GM21390 (cell line): ENCODE data around the gene CPAMD8.
"Not testable (repeated sequence)": the region's sequence is repeated elsewhere in the genome, so short reads cannot be mapped to it uniquely, and the experiment has no call there.

ENCODE experiments used
- ATAC-seq: cut with Tn5 transposase; IDR thresholded peaks from one replicate; pipeline ENCODE4 v1.9.1; 2021; ENCODE audit not compliant: unreplicated experiment

The CPAMD8 gene

GRCh38 chr19:17004386-17004785 lies 22.2 kb downstream of the CPAMD8 start:
- no peak for ATAC-seq

DNA sequence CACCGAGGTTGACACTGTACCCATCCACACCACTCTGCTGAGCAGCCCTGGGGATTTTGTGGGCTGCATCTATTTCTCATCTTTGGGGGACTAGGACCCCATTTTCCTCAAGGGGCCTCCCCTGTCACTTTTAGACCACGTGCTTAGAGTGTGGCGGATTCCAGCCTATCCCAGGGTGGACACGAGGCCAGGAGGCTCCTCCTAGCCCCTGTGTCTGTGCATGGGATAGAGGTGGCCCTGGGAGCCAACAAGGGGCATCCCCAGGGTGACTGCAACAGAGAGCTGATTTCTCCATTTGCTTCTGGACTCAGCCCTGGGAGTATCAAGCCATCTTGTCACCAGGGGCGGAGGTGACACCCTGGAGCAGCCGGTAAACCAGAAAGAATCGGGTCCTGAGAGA lies 24.2 kb downstream of the CPAMD8 start:
- ATAC-seq = no peak

- no peak for ATAC-seq
These were observed 24.9 kb downstream of the CPAMD8 start for GRCh38 chr19:17001603-17002183.

- ATAC-seq = no peak
These were observed 27.9 kb downstream of the CPAMD8 start for GRCh38 chr19:16998635-16999194.

DNA sequence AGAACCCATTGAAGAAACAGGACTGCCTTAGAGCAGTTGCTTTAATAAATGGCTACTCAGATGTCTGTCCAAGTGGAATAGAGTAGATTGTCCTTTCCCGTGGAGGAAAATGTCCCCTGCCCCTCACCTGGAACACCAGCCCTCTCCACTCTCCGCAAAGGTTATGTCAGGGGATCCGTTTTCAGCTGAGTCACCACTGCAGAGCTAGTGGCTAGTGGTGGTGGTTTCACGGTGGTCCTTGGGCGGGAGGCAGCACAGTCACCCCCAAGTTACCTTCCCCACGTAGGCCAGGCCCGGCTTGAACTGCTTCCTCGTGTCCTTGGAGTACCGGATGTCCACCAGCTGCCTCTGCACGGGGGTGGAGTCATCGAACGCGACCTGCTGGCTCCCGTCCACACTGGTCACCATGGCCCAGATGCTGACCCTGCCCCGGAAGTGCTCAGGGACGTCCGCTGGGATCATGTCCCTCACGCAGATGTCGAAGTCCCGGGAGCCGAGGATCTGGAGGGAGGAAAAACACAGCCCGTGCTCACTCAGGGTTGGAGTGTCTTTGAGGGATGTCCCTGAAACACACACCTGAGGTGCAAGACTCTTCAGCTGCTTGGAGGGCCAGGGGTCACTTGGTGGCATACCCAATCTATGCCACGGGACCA lies 29.6 kb downstream of the CPAMD8 start:
- not testable (repeated sequence) for ATAC-seq

DNA sequence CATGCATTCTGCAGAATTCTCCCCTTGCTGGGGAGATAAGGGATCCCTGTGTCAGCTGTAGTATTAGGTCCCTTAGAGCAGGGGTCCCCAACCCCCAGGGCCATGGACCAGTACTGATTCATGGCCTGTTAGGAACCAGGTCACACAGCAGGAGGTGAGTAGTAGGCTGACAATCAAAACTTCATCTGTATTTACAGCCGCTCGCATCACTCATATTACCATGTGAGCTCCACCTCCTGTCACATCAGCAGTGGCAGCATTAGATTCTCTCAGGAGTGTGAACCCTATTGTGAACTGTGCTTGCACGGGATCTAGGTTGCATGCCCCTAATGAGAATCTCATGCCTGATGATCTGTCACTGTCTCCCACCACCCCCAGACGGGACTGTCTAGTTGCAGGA lies 37.9 kb downstream of the CPAMD8 start:
- ATAC-seq = no peak

GRCh38 chr19:16985403-16985802 lies 41.2 kb downstream of the CPAMD8 start:
- no peak for ATAC-seq

DNA sequence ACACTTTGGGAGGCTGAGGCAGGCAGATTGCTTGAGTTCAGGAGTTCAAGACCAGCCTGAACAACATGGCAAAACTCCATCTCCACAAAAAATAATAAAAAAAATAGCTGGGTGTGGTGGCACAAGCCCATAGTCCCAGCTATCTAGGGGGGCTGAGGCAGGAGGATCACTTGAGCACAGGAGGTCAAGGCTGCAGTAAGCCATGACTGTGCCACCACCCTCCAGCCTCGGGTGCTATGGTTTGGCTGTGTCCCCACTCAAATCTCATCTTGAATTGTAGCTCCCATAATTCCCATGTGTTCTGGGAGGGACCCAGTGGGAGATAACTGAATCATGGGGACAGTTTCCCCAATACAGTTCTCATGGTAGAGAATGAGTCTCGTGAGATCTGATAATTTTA lies 44.0 kb downstream of the CPAMD8 start:
- ATAC-seq = not testable (repeated sequence)

DNA sequence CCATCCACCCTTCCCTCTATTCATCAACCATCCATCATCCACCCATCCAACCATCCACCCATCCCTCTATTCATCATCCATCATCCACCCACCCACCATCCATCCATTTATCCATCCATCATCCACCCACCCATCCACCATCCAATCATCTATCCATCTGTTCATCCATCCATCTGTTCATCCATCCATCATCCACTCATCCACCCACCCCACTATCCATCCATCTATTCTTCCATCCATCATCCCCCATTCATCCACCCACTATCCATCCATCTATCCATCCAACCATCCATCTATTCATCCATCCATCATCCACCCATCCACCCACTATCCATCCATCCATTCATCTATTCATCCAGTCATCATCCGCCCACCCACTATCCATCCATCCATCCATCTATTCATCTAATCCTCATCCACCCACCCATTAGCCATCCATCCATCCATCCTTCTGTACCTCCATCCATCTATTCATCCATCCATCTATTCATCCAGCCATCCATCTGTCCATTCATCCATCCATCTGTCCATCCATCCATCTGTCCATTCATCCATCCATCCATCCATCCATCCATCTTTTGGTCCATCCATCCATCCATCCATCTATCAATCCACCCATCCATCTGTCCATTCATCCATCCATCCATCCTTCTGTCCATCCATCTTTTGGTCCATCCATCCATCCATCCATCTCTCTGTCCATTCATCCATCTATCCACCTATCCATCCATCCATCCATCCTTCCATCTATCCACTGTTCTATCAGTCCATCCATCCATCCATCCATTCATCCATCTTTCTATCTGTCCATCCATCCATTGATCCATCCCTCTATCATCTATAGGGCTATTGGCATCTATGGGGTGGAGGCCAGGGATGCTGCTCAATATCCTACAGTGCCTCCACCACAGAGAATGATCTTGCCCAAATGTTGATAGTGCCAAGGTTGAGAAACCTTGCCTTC lies 47.5 kb downstream of the CPAMD8 start:
- ATAC-seq = no peak

GRCh38 chr19:16978156-16978555 lies 48.5 kb downstream of the CPAMD8 start:
- no peak for ATAC-seq

GRCh38 chr19:16977306-16977705 lies 49.3 kb downstream of the CPAMD8 start:
- no peak for ATAC-seq

DNA sequence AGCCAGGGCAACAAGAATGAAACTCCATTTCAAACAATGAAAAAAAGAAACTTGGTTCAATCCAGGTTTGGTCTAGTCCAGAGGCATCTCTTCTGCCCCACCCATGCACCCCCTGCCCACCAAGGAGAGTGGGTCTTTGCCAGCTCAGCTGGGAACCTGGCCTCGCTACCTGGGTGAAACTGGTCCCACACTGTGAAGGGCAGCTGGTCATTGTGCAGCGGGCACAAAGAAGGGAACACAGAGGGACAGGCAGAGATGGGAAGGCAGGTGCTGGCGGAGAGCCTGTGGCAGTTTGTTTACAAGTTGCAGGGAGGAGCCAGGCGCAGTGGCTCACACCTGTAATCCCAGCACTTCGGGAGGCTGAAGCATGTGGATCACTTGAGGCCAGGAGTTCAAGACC lies 50.2 kb downstream of the CPAMD8 start:
- ATAC-seq = no peak

DNA sequence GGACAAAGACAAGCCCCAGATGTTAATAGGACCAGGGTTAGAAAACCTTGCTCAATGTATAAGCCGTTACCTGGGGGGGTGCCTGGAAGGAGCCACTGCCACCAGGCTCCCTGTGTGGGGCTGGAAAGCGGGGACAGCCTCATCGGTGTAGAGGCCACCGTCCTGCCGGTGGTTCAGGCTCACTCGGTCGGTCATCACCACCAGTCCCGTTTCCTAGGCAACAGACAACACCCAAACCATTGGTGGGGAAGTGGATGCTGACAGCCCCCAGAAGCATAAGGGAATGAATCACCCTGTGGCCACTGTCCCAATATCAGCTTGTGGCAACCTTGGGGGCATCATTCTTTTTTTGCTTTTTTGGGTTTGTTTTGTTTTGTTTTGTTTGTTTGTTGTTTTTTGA lies 55.8 kb downstream of the CPAMD8 start:
- no peak for ATAC-seq

DNA sequence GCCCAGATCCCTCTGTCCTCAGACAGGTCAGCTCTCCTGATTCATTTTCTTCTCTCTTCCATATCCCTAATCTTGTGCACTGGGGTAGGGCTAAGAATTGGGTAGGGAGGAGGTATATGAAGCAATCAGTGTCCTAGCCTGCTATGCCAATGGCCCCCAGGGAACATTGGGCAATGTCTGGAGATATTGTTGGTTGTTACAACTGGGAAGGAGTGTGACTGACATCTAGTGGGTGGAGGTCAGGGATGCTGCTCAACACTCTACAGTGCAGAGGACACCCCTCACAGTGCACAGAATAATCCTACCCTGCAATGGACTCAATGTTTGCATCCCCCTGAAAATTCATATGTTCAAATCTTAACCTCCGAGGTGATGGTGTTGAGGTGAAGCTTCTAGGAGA lies 57.5 kb downstream of the CPAMD8 start:
- no peak for ATAC-seq

- not testable (repeated sequence) for ATAC-seq
These were observed 65.4 kb downstream of the CPAMD8 start for GRCh38 chr19:16960996-16961822.

DNA sequence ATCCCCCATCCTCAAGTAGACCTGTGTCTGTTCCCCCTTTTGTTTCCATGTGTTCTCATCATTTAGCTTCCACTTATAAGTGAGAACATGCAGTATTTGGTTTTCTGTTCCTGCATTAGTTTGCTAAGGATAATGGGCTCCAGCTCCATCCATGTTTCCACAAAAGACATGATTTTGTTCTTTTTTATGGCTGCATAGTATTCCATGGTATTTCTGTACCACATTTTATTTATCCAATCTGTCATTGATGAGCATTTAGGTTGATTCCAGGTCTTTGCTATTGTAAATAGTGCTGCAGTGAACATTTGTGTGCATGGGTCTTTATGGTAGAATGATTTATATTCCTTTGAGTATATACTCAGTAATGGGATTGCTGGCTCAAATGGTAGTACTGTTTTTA lies 68.3 kb downstream of the CPAMD8 start:
- ATAC-seq = not testable (repeated sequence)

GRCh38 chr19:16957855-16958254 lies 68.8 kb downstream of the CPAMD8 start:
- ATAC-seq = no peak

- no peak for ATAC-seq
These were observed 69.4 kb downstream of the CPAMD8 start for GRCh38 chr19:16957151-16957701.

- ATAC-seq = no peak
These were observed 71.4 kb downstream of the CPAMD8 start for GRCh38 chr19:16955161-16955560.

DNA sequence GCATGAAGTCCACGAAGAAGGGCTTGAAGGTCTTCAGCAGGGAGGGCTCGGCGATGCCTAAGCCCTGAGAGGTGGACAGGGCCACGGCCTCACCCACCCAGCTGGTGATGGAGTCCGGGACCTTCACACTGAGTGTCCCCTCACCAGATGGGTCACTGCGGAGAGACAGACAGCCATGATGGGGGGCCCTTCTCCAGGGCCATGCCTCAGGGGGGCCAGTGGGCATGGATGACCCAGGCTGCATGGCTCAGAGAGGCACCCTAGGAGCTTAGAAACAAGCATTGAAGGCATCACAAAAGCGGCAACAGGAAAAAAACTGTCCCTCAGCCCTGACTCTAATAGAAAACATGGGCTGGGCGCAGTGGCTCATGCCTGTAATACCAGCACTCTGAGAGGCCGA lies 74.6 kb downstream of the CPAMD8 start:
- no peak for ATAC-seq
